IPS-20b (cell line): Measurements from ENCODE around the gene PRPF38A.

Experiments
- H3K27ac ChIP-seq: one replicate; pipeline ENCODE4 v1.5.1; 2013; ENCODE audit warnings: low read length
- H3K27me3 ChIP-seq: 2 replicates; pipeline ENCODE4 v1.6.1; 2013; ENCODE audit warnings: mild to moderate bottlenecking, low read length, inconsistent platforms; ENCODE audit not compliant: insufficient read depth
- H3K36me3 ChIP-seq: 2 replicates; pipeline ENCODE4 v1.6.1; 2013; ENCODE audit warnings: low read depth, mild to moderate bottlenecking, inconsistent platforms, low read length, moderate library complexity; ENCODE audit not compliant: insufficient read depth
- H3K4me1 ChIP-seq: 2 replicates; pipeline ENCODE4 v1.6.1; 2013; ENCODE audit warnings: mild to moderate bottlenecking, control low read depth, inconsistent platforms, low read length, moderate library complexity; ENCODE audit not compliant: insufficient read depth
- H3K4me3 ChIP-seq: 2 replicates; pipeline ENCODE4 v1.5.1; 2013; ENCODE audit warnings: mild to moderate bottlenecking, low read length, inconsistent platforms
- H3K9ac ChIP-seq: 2 replicates; pipeline ENCODE4 v1.6.1; 2013; ENCODE audit warnings: low read depth, mild to moderate bottlenecking, inconsistent platforms, low read length, moderate library complexity
- H3K9me3 ChIP-seq: 2 replicates; pipeline ENCODE4 v1.6.1; 2013; ENCODE audit warnings: mild to moderate bottlenecking, low read depth, low read length, inconsistent platforms; ENCODE audit not compliant: insufficient read depth

PRPF38A gene

GRCh38 chr1:52404116-52404974 lies at the start of gene PRPF38A, which contains the start of gene ORC1:
Gene PRPF38A (plus strand): TSS chr1:52404602. CDS start chr1:52404750, 148 bp downstream.
Gene ORC1 (minus strand): TSS chr1:52404423. CDS start chr1:52402223, 2,200 bp downstream.
- Histone ChIP-seq H3K36me3 (peaks cover 56% of the 10 kb centered on the region), H3K27ac (peak within 1 kb of the TSS; percentile 90), H3K4me1 (no peaks in the 10 kb centered on the region; the same call in 1 of the 2 replicates), H3K9me3 (no peaks in the 10 kb centered on the region), H3K4me3 (peak within 1 kb of the TSS; percentile 93), H3K9ac (peak within 1 kb of the TSS; percentile 96), H3K27me3 (no peaks in the 10 kb centered on the region)

- H3K27me3 ChIP-seq: no peaks in the 10 kb centered on the region
- no peak overlapping the region for H3K27ac ChIP-seq
- peaks cover 9% of the 10 kb centered on the region; the same call in 1 of the 2 replicates for H3K4me1 ChIP-seq
- H3K9ac ChIP-seq: no peak overlapping the region
- H3K9me3 ChIP-seq: no peaks in the 10 kb centered on the region
- peaks cover 84% of the 10 kb centered on the region for H3K36me3 ChIP-seq
- no peak overlapping the region for H3K4me3 ChIP-seq
Measured at GRCh38 chr1:52355436-52355835, 49.0 kb upstream of the PRPF38A start.

GRCh38 chr1:52355847-52356505 lies 48.4 kb upstream of the PRPF38A start:
- Histone ChIP-seq H3K27ac (no peak overlapping the region), H3K4me3 (no peak overlapping the region), H3K4me1 (peaks cover 5% of the 10 kb centered on the region; the same call in 1 of the 2 replicates), H3K27me3 (no peaks in the 10 kb centered on the region), H3K36me3 (peaks cover 90% of the 10 kb centered on the region), H3K9me3 (no peaks in the 10 kb centered on the region), H3K9ac (no peak overlapping the region)

GRCh38 chr1:52356818-52357355 lies 47.5 kb upstream of the PRPF38A start:
- Histone ChIP-seq H3K27me3 (no peaks in the 10 kb centered on the region), H3K4me3 (no peak overlapping the region), H3K27ac (no peak overlapping the region), H3K4me1 (no peaks in the 10 kb centered on the region), H3K9me3 (no peaks in the 10 kb centered on the region), H3K9ac (no peak overlapping the region), H3K36me3 (peaks cover 99% of the 10 kb centered on the region)

- Histone ChIP-seq H3K4me1 (no peaks in the 10 kb centered on the region), H3K4me3 (no peak overlapping the region), H3K9ac (no peak overlapping the region), H3K36me3 (peaks cover 100% of the 10 kb centered on the region), H3K9me3 (no peaks in the 10 kb centered on the region), H3K27ac (no peak overlapping the region), H3K27me3 (no peaks in the 10 kb centered on the region)
Measured at GRCh38 chr1:52357397-52357796, 47.0 kb upstream of the PRPF38A start.

- peaks cover 90% of the 10 kb centered on the region for H3K36me3 ChIP-seq
- no peak overlapping the region for H3K27ac ChIP-seq
- H3K4me1 ChIP-seq: no peaks in the 10 kb centered on the region
- H3K9me3 ChIP-seq: no peaks in the 10 kb centered on the region
- H3K4me3 ChIP-seq: no peak overlapping the region
- no peak overlapping the region for H3K9ac ChIP-seq
- H3K27me3 ChIP-seq: no peaks in the 10 kb centered on the region
Measured at GRCh38 chr1:52358851-52359497, 45.4 kb upstream of the PRPF38A start.

- no peak overlapping the region for H3K27ac ChIP-seq
- H3K4me1 ChIP-seq: peaks cover 5% of the 10 kb centered on the region; the same call in 1 of the 2 replicates
- H3K27me3 ChIP-seq: no peaks in the 10 kb centered on the region
- H3K4me3 ChIP-seq: no peak overlapping the region
- H3K9me3 ChIP-seq: no peaks in the 10 kb centered on the region
- H3K36me3 ChIP-seq: peaks cover 80% of the 10 kb centered on the region
- no peak overlapping the region for H3K9ac ChIP-seq
Measured at GRCh38 chr1:52359676-52360594, 44.5 kb upstream of the PRPF38A start.

GRCh38 chr1:52360595-52360968 lies 43.8 kb upstream of the PRPF38A start:
- Histone ChIP-seq H3K4me3 (no peak overlapping the region), H3K9me3 (no peaks in the 10 kb centered on the region), H3K9ac (no peak overlapping the region), H3K27me3 (no peaks in the 10 kb centered on the region), H3K27ac (no peak overlapping the region), H3K4me1 (peaks cover 8% of the 10 kb centered on the region; the same call in 1 of the 2 replicates), H3K36me3 (peaks cover 74% of the 10 kb centered on the region)

GRCh38 chr1:52364235-52364839 lies 40.1 kb upstream of the PRPF38A start:
- peaks cover 8% of the 10 kb centered on the region; the same call in 1 of the 2 replicates for H3K4me1 ChIP-seq
- H3K36me3 ChIP-seq: peaks cover 36% of the 10 kb centered on the region
- peak overlapping the region; percentile 90 for H3K4me3 ChIP-seq
- H3K27me3 ChIP-seq: no peaks in the 10 kb centered on the region
- H3K9ac ChIP-seq: no peak overlapping the region
- H3K27ac ChIP-seq: no peak overlapping the region
- no peaks in the 10 kb centered on the region for H3K9me3 ChIP-seq

GRCh38 chr1:52365071-52365745 lies 39.2 kb upstream of the PRPF38A start:
- H3K27ac ChIP-seq: peak overlapping the region; percentile 33
- no peaks in the 10 kb centered on the region for H3K9me3 ChIP-seq
- no peaks in the 10 kb centered on the region for H3K27me3 ChIP-seq
- peak overlapping the region; percentile 83 for H3K9ac ChIP-seq
- H3K36me3 ChIP-seq: peaks cover 28% of the 10 kb centered on the region
- peaks cover 8% of the 10 kb centered on the region; the same call in 1 of the 2 replicates for H3K4me1 ChIP-seq
- H3K4me3 ChIP-seq: peak overlapping the region; percentile 90
